Measurements from ENCODE around the gene CAMK2B.

The CAMK2B gene

DNA sequence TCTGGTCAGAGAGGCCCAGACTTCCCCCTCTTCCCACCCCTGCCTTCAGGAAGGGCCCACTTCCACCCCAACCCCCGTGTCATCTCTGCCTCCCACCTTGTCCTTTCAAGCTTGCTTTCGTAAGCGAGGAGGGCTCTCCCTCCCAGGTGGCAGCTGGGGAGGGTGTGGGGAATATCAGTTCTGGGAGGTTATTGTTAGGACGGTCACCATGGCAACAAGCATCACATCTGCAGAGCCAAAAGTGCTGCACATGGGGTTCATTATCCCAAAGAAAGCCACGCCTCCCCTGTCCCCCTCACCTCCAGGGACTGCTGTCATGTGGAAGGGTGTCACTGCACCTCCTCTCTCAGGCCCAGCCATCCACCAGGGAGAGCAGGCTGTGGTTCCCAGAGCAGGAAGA, 2.6 kb upstream of the CAMK2B start:
- H3K27me3 ChIP-seq (ENCODE audit: control insufficient read depth in 1 of 2, insufficient read depth in 2 of 2, low read length in 2 of 2) = peaks cover 7 to 27% of the 10 kb centered on the region in 2 donors
- H3K9ac ChIP-seq (ENCODE audit: low read length) = no peak overlapping the region
- H3K4me1 ChIP-seq (ENCODE audit: insufficient read depth, low read length) = no peaks in the 10 kb centered on the region
- no peaks in the 10 kb centered on the region for H3K9me3 ChIP-seq (ENCODE audit: low read length)
- H3K36me3 ChIP-seq (ENCODE audit: insufficient read depth, low read length) = no peaks in the 10 kb centered on the region
- H3K4me3 ChIP-seq (ENCODE audit: low read depth in 1 of 2, low read length in 2 of 2) = no peak overlapping the region
- no peak overlapping the region for H3K27ac ChIP-seq (ENCODE audit: low read depth, low read length)

DNA sequence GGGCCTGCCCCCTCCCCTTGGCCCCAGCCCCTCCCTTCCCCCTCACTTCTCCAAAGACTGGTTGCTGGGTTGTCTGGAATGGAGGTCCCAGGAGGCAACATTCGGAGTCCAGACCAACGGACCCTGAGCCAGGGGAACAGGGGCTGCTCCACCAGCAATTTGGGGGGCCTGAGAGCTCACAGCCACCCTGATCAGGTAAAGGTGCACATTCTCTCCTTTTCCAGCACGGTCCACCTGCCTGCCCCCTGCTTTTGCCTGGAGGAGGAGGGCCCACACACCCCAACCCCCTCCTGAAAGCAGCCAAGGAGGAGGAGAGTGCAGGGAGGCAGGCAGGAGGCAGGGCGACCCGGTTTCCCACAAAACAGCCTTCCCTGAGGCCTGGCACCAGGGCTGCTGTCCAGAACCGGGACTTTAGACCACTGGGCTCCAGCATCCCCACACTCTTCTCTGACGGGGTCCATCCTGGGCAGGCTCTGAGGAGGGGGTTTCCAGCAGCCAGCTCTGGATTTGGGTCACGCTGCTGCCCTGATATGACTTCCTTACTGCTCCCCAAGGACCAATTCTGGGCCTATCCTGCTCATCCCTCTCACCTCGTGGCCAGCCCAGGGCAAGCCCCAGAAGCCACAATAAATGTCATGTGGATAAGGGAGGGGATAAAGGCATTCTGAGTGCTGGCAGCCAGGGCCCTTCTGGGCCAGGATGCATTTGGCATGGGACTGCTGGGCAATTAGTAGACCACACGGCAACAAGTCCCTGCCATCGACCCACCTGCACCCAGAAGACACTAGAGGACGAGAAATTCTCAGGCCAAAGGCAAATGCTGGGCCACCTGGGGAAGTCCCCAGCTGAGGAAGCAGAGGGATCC, 1.1 kb upstream of the CAMK2B start:
- H3K36me3 ChIP-seq (ENCODE audit: insufficient read depth, low read length) = no peaks in the 10 kb centered on the region
- no peak overlapping the region for H3K4me3 ChIP-seq (ENCODE audit: low read depth in 1 of 2, low read length in 2 of 2)
- H3K27me3 ChIP-seq (ENCODE audit: control insufficient read depth in 1 of 2, insufficient read depth in 2 of 2, low read length in 2 of 2) = peaks cover 7 to 28% of the 10 kb centered on the region in 2 donors
- no peaks in the 10 kb centered on the region for H3K4me1 ChIP-seq (ENCODE audit: insufficient read depth, low read length)
- no peak overlapping the region for H3K9ac ChIP-seq (ENCODE audit: low read length)
- H3K9me3 ChIP-seq (ENCODE audit: low read length) = no peaks in the 10 kb centered on the region
- H3K27ac ChIP-seq (ENCODE audit: low read depth, low read length) = no peak overlapping the region

DNA sequence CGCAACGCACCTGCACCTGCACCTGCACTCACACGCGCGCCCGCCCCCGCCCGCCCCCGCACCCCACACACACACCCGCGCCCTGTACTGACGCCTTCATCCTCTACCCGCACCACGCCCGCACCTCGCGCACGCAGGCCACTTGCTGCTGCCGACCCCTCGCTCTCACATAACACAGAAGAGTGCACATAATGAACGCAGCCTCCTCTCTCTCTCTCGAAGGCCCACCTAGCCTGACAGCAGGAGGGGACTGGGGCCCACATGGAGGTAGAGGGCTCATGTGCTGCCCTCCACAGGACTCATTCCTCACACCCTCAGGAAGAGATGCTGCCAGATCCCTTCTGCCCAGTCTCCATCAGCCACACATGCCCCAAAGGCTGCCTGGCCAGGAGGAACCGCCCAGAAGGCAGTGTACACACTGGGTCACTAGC, 432 bp upstream of the CAMK2B start:
- H3K4me1 ChIP-seq (ENCODE audit: insufficient read depth, low read length) = no peaks in the 10 kb centered on the region
- H3K9me3 ChIP-seq (ENCODE audit: low read length) = no peaks in the 10 kb centered on the region
- peaks cover 7 to 28% of the 10 kb centered on the region in 2 donors for H3K27me3 ChIP-seq (ENCODE audit: control insufficient read depth in 1 of 2, insufficient read depth in 2 of 2, low read length in 2 of 2)
- H3K4me3 ChIP-seq (ENCODE audit: low read depth in 1 of 2, low read length in 2 of 2) = no peak overlapping the region
- H3K9ac ChIP-seq (ENCODE audit: low read length) = no peak overlapping the region
- H3K36me3 ChIP-seq (ENCODE audit: insufficient read depth, low read length) = no peaks in the 10 kb centered on the region
- H3K27ac ChIP-seq (ENCODE audit: low read depth, low read length) = no peak overlapping the region

DNA sequence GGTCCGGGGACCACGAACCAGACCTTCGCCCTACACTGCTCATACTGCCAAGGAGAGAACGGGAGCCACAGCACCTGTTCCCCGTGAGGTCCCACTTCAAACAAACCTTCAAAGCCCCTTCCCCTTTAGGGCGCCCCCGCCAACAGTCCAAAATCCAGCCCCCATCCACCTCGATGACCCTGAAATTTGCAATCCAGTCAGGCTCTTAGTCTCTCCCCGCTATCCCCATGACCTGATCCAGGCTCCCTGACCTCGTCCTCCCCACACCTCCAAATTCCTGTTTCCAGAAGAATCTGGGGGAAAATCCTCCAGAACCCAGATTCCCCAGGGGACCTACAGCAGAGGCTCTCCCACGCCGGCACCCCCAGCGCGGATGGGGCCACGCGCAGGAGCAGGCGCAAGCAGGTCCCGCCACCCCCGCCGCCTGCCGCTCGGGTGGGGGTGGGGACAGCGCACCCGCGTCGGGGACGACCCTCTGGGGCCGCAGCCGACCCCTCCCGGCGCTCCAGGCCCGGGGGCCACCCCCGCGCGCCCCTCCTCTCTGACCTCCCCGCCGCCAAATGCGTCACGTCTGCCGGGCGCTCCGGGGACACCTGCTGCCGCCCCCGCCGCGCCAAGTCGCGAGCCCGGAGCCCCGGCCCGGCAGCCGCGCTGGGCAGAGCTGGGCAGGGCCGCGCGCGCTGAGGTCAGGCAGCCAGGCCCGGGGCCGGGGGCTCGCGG, 753 bp downstream of the CAMK2B start:
- Histone ChIP-seq H3K9ac (ENCODE audit: low read length) (no peak overlapping the region), H3K4me3 (ENCODE audit: low read depth in 1 of 2, low read length in 2 of 2) (no peak overlapping the region), H3K36me3 (ENCODE audit: insufficient read depth, low read length) (no peaks in the 10 kb centered on the region), H3K27me3 (ENCODE audit: control insufficient read depth in 1 of 2, insufficient read depth in 2 of 2, low read length in 2 of 2) (peaks cover 7 to 28% of the 10 kb centered on the region in 2 donors), H3K4me1 (ENCODE audit: insufficient read depth, low read length) (no peaks in the 10 kb centered on the region), H3K9me3 (ENCODE audit: low read length) (no peaks in the 10 kb centered on the region), H3K27ac (ENCODE audit: low read depth, low read length) (no peak overlapping the region)

DNA sequence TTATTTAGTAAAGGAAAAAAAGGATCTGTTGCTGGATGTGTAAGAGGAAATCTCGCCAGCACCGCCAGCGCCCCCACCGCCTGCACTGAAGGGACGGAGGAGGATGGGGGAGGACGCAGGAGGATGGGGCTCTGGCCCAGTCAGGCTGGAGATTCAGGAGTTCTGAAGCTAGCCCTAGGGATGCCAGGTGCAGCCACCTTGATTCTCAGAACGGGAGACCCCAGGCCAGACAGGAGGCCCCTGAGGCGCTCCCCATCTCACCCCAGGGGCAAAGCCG, 1.3 kb downstream of the CAMK2B start:
- Histone ChIP-seq H3K4me1 (ENCODE audit: insufficient read depth, low read length) (no peaks in the 10 kb centered on the region), H3K27ac (ENCODE audit: low read depth, low read length) (no peak overlapping the region), H3K36me3 (ENCODE audit: insufficient read depth, low read length) (no peaks in the 10 kb centered on the region), H3K4me3 (ENCODE audit: low read depth in 1 of 2, low read length in 2 of 2) (no peak overlapping the region), H3K27me3 (ENCODE audit: control insufficient read depth in 1 of 2, insufficient read depth in 2 of 2, low read length in 2 of 2) (peaks cover 7 to 28% of the 10 kb centered on the region in 2 donors), H3K9ac (ENCODE audit: low read length) (no peak overlapping the region), H3K9me3 (ENCODE audit: low read length) (no peaks in the 10 kb centered on the region)

DNA sequence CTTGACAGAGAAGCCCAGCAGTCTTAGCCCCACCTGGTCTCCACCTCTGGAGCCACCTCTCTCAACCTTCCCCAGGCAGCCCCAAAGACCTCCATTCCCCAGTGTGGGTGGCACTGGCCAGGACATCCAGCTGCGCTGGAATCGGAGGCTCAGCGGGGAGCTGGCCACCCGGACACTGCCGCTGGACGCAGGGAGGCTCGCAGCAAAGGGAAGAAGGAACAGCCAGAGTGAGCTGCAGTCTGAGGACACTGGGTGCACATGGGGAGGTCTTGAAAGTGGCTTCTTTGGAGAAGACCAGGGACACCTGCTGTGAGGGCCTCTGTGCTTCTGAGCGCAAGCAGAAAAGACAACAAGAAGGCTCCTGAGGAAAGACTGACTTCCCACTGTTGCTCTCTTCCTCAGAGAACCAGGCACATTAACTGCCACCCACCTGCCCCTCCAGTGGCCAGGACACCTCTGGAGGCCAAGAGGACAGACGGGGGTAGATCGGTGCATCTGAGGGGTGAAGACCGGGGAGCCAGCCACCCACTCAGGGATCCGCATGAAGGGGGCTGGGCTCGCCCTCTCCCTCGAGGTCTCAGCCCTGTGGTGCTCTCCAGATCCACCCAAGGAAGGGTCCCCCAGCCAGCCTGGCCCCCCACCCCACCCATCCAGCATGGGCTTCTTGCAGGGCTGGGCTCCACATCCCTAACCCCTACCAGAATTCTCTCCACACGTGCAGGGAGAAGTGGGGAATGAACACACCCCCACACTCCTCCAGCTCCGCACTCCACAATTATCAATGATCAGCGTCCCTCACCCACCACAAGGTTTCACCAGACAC, 1.8 kb downstream of the CAMK2B start:
- Histone ChIP-seq H3K9ac (ENCODE audit: low read length) (no peak overlapping the region), H3K27ac (ENCODE audit: low read depth, low read length) (no peak overlapping the region)

DNA sequence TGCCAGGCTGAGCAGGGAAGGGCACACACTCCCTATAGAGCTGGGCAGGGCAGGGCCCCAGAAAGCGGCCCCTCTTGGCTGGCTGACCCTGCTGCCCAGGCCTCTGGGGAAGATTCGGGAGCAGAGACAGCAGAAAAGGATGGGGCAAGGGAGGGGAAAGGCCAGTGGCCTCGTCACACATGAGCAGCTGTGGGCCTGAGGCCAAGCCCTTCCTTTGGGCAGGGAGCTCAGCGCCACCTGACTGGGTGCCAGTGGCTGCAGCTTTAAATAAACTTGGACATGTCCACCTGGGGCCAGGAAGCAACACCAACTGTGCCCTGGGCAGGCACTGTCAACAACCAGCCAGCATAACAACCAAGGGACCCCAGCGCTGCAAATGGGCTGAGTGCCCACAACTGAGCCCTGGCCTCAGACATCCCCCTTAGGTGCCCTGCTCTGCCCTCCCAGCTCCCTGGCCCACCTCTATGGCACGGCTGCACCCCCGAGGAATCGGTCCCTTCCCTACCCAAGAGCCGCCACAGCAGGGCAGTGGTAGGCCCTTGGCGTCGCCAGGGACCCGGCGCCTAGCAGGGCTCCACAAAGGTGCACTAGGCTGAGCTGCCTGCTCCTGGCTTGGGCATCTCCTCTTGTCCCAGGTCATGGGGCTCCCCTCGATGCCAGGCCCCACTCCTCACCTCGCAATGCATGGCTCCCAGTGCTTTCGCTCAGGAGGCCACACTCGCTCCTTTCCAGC, 2.6 kb downstream of the CAMK2B start:
- no peak overlapping the region for H3K4me3 ChIP-seq (ENCODE audit: low read depth in 1 of 2, low read length in 2 of 2)
- H3K27ac ChIP-seq (ENCODE audit: low read depth, low read length) = no peak overlapping the region
- no peaks in the 10 kb centered on the region for H3K4me1 ChIP-seq (ENCODE audit: insufficient read depth, low read length)
- no peak overlapping the region for H3K9ac ChIP-seq (ENCODE audit: low read length)
- no peaks in the 10 kb centered on the region for H3K9me3 ChIP-seq (ENCODE audit: low read length)
- H3K36me3 ChIP-seq (ENCODE audit: insufficient read depth, low read length) = no peaks in the 10 kb centered on the region
- H3K27me3 ChIP-seq (ENCODE audit: control insufficient read depth in 1 of 2, insufficient read depth in 2 of 2, low read length in 2 of 2) = peaks cover 7 to 28% of the 10 kb centered on the region in 2 donors

More for the DNA sequence above, 1.8 kb downstream of the CAMK2B start:
- Histone ChIP-seq H3K9me3 (ENCODE audit: low read length) (no peaks in the 10 kb centered on the region), H3K4me3 (ENCODE audit: low read depth in 1 of 2, low read length in 2 of 2) (no peak overlapping the region), H3K27me3 (ENCODE audit: control insufficient read depth in 1 of 2, insufficient read depth in 2 of 2, low read length in 2 of 2) (peaks cover 7 to 28% of the 10 kb centered on the region in 2 donors), H3K36me3 (ENCODE audit: insufficient read depth, low read length) (no peaks in the 10 kb centered on the region), H3K4me1 (ENCODE audit: insufficient read depth, low read length) (no peaks in the 10 kb centered on the region)

DNA sequence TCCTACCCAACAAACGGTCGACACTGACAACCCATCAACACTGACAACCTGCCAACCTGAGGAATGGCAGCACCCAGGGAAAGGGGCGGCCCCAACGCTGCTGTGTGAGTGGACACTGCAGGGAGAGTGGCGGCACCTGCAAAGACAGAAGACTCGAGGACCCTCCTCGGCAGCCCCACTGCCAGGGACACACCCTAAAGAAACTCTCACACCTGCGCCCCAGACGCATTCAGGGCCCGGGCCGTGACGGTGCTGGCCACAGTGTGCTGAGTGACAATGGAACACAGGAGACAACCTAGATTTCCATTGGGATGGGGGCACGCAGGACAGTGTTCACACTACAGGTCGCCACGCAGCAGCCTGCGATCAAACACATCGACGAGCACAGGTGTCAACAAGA, 3.6 kb downstream of the CAMK2B start:
- H3K4me1 ChIP-seq (ENCODE audit: insufficient read depth, low read length) = no peaks in the 10 kb centered on the region

DNA sequence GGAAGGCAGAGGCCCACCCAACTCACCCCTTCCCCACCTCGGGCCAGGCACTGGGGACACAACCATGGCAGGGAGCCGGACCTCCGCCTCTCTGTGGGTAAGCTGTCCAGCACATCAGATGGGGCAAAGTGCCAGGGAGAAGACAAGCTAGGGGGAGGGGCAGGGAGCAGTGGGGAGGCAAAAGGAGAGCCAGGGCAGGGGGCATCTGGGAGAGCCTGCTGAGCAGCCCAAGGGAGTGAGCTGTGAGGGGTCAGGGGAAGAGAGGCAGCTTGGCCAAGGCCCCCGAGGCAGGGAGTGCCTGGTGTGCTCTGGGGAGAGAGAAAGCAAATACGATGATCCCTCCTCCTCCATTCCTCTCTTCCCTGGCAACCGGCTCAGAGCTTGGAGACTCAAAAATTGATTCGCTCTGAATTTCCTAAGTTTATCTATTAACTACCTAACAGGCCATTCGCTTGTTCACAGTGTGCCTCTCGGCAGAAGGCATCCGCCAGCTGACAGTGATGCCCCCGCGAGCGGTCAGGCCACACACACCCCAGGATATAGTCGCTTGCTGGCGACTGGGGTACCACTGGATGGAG, 4.5 kb downstream of the CAMK2B start:
- no peaks in the 10 kb centered on the region for H3K9me3 ChIP-seq (ENCODE audit: low read length)
- H3K4me3 ChIP-seq (ENCODE audit: low read depth in 1 of 2, low read length in 2 of 2) = no peak overlapping the region
- no peak overlapping the region for H3K9ac ChIP-seq (ENCODE audit: low read length)
- peaks cover 0 to 13% of the 10 kb centered on the region in 2 donors for H3K27me3 ChIP-seq (ENCODE audit: control insufficient read depth in 1 of 2, insufficient read depth in 2 of 2, low read length in 2 of 2)
- H3K36me3 ChIP-seq (ENCODE audit: insufficient read depth, low read length) = no peaks in the 10 kb centered on the region
- H3K27ac ChIP-seq (ENCODE audit: low read depth, low read length) = no peak overlapping the region
- no peaks in the 10 kb centered on the region for H3K4me1 ChIP-seq (ENCODE audit: insufficient read depth, low read length)

More for the DNA sequence above, 3.6 kb downstream of the CAMK2B start:
- no peaks in the 10 kb centered on the region for H3K9me3 ChIP-seq (ENCODE audit: low read length)
- H3K36me3 ChIP-seq (ENCODE audit: insufficient read depth, low read length) = no peaks in the 10 kb centered on the region
- peaks cover 7 to 22% of the 10 kb centered on the region in 2 donors for H3K27me3 ChIP-seq (ENCODE audit: control insufficient read depth in 1 of 2, insufficient read depth in 2 of 2, low read length in 2 of 2)
- H3K27ac ChIP-seq (ENCODE audit: low read depth, low read length) = no peak overlapping the region
- H3K9ac ChIP-seq (ENCODE audit: low read length) = no peak overlapping the region
- H3K4me3 ChIP-seq (ENCODE audit: low read depth in 1 of 2, low read length in 2 of 2) = no peak overlapping the region

DNA sequence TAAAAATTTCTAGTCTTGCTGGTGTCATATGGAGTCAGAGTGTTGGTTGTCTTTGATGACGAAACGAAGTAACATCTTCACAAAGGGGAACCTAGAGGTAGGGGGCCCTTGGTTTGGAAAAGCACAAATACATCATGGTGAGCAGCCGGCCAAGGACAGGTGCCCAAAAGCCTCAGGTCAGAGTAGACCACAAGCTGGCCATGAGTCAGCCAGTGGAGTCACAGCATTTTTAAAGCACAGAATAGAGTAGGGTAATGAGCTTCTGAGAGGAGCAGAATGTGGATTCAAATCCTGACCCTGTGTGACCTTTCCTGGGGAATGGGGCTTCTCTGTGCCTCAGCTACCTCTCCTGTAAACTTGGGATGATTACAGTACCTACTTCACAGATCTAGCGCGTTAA, 5.3 kb downstream of the CAMK2B start:
- no peak overlapping the region for H3K9ac ChIP-seq (ENCODE audit: low read length)
- H3K9me3 ChIP-seq (ENCODE audit: low read length) = peaks cover 4% of the 10 kb centered on the region
- H3K36me3 ChIP-seq (ENCODE audit: insufficient read depth, low read length) = no peaks in the 10 kb centered on the region
- peaks cover 0 to 12% of the 10 kb centered on the region in 2 donors for H3K27me3 ChIP-seq (ENCODE audit: control insufficient read depth in 1 of 2, insufficient read depth in 2 of 2, low read length in 2 of 2)
- no peak overlapping the region for H3K27ac ChIP-seq (ENCODE audit: low read depth, low read length)
- H3K4me3 ChIP-seq (ENCODE audit: low read depth in 1 of 2, low read length in 2 of 2) = no peak overlapping the region
- no peaks in the 10 kb centered on the region for H3K4me1 ChIP-seq (ENCODE audit: insufficient read depth, low read length)
